Astrocyte of the cerebellum (primary cell): ENCODE results near the gene HPSE2.

Source experiments
- DNase-seq: peaks from one replicate; pipeline ENCODE4 v3.0.0-alpha.2; 2011; ENCODE audit warnings: low read depth
- H3K4me3 ChIP-seq: 2 replicates; pipeline ENCODE4 v1.5.1; 2011; ENCODE audit warnings: mild to moderate bottlenecking, low read depth, low read length, moderate library complexity
- in situ Hi-C: cut with HindIII; loops from 2 replicates; pipeline ENCODE4 v1.10.0; 2017; ENCODE audit warnings: low sequenced_read_pairs
- TF ChIP-seq, protein P1 (sequence below): IDR thresholded peaks from 2 replicates; pipeline ENCODE4 v1.5.1; 2012; ENCODE audit warnings: low read length, low read depth, moderate library complexity, mild to moderate bottlenecking; ENCODE audit errors: missing control alignments

HPSE2 gene

GRCh38 chr10:98858525-98858924 lies 377.1 kb downstream of the HPSE2 start:
- no peak overlapping the region for H3K4me3 ChIP-seq
- DNase-seq, result no peak
- TF ChIP-seq, protein P1, sequence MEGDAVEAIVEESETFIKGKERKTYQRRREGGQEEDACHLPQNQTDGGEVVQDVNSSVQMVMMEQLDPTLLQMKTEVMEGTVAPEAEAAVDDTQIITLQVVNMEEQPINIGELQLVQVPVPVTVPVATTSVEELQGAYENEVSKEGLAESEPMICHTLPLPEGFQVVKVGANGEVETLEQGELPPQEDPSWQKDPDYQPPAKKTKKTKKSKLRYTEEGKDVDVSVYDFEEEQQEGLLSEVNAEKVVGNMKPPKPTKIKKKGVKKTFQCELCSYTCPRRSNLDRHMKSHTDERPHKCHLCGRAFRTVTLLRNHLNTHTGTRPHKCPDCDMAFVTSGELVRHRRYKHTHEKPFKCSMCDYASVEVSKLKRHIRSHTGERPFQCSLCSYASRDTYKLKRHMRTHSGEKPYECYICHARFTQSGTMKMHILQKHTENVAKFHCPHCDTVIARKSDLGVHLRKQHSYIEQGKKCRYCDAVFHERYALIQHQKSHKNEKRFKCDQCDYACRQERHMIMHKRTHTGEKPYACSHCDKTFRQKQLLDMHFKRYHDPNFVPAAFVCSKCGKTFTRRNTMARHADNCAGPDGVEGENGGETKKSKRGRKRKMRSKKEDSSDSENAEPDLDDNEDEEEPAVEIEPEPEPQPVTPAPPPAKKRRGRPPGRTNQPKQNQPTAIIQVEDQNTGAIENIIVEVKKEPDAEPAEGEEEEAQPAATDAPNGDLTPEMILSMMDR, result peak; percentile 3
- in situ Hi-C loops, result no loop called here

DNA sequence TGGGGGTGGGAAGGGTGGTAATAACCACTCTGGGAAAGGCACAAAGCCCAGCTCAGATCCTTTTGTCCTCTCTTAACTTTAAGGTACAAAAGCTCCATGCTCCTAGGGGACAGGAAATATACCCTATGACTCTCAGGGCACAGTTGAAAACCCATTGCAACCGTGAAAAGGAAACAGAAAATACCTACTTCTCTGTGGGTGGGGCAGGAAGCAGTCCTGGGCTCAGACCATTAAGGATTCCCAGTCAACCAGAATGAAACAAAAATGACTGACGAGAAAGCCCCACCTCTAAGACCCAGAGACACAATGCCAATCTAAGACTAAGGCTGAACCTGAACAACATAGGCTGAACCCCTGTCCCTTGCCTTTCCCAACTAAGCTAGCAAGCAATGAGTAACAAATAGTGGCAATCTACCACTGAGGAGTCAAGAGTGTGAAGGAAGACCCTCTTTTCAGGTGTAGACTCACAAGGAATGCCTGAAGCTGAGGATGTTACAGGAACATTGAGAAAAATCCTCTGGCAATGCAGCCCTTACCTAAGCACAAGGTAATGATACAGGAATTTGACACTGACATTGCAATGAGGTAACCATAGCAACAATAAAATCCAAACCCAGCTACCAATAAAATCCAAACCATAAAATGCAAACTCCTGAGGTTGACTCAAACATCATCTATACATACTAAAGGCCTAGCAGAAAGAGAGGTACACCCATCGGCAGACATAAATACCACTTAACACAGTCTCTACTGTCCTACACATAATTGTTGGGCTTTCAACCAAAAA lies 380.1 kb downstream of the HPSE2 start:
- TF ChIP-seq, protein P1, result no peak
- DNase-seq, result no peak
- in situ Hi-C loops, result no loop called here
- H3K4me3 ChIP-seq, result no peak overlapping the region

DNA sequence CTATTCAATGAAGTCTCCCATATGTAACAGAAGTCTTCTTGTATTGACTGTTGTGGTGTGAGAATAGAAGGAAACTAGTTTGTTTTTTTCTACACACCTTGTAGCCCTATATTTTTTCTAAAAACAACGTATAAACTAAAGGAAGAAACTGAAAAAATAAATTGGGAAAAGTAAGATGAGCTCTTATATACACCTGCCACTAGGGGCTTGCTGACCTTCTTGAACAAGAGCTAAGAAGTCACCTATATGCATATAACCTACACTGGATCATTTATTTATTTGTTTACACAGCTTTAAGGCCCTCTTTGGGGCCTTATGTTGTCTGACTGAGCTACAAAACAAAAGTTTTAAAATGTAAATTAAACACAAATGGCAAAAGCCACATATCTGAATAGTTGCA lies 383.0 kb downstream of the HPSE2 start:
- H3K4me3 ChIP-seq, result no peak overlapping the region
- in situ Hi-C loops, result no loop called here
- DNase-seq, result no peak
- TF ChIP-seq, protein P1, result no peak

DNA sequence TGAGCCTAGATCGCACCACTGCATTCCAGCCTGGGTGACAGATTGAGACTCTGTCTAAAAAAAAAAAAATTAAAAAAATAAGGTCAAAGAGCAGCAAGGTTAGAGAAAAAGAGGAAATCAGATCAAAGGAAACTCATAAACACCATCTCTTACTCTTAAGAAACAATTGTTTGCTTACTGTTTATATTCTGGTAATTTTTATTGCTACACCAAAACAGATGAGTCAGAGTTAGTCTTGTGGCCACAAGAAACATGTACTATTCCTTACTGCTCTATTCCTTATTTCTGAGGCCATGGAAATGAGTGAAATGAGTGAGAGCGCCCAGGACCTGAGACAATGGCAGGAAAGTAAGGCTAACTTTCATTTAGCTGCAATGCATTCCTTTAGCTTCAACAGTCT lies 387.3 kb downstream of the HPSE2 start:
- DNase-seq, result no peak
- in situ Hi-C loops, result no loop called here
- no peak overlapping the region for H3K4me3 ChIP-seq
- TF ChIP-seq, protein P1, result no peak

DNA sequence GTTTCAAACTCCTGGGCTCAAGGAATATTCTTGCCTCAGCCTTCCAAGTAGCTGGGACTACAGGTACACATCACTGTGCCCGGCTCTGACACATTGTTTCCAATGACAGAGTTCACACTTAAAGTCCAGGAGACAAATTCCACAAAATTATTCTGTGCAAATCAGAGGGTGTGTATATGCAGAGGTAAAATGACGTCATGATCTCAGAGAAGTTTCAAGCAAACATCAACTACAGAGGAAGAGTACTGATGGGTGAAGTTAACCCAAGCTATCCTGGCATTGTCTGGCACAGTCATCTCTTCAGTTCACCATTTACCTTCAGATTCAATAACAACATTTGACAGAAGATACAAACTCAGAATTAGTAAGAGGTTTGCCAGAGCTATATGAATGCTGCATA lies 388.9 kb downstream of the HPSE2 start:
- in situ Hi-C loops, result no loop called here
- H3K4me3 ChIP-seq, result no peak overlapping the region
- no peak for DNase-seq
- TF ChIP-seq, protein P1, result no peak

- TF ChIP-seq, protein P1, result no peak
Observed at GRCh38 chr10:98833542-98833941, 402.1 kb downstream of the HPSE2 start.

More at GRCh38 chr10:98833542-98833941, 402.1 kb downstream of the HPSE2 start:
- no peak overlapping the region for H3K4me3 ChIP-seq
- DNase-seq, result no peak
- in situ Hi-C loops, result no loop called here
